H9 (cell line): Measurements from ENCODE around the gene ABHD15. TPM values are rescaled to one million over a fixed set of nuclear protein-coding genes. Genes with fewer than 3 reads are reported as not detected.

Experiments used
- DNase-seq: peaks from one replicate; pipeline ENCODE4 v3.0.0-alpha.2; 2017
- H2AFZ ChIP-seq: one replicate; pipeline ENCODE4 v1.6.1; 2013; ENCODE audit warnings: mild to moderate bottlenecking, low read length, control low read depth, moderate library complexity
- H2AK5ac ChIP-seq: 2 replicates; pipeline ENCODE4 v1.6.1; 2013; ENCODE audit warnings: low read length, control low read depth, mixed read lengths; ENCODE audit not compliant: insufficient read length
- H2BK120ac ChIP-seq: one replicate; pipeline ENCODE4 v1.6.1; 2013; ENCODE audit warnings: low read depth, mild to moderate bottlenecking, low read length, control low read depth, inconsistent platforms; ENCODE audit not compliant: poor library complexity, severe bottlenecking
- H2BK12ac ChIP-seq: 2 replicates; pipeline ENCODE4 v1.6.1; 2013; ENCODE audit warnings: low read length, control low read depth, mixed read lengths, low read depth; ENCODE audit not compliant: insufficient read length
- H2BK15ac ChIP-seq: 2 replicates; pipeline ENCODE4 v1.6.1; 2013; ENCODE audit warnings: low read depth, low read length, control low read depth
- H2BK20ac ChIP-seq: one replicate; pipeline ENCODE4 v1.6.1; 2013; ENCODE audit warnings: low read depth, mild to moderate bottlenecking, low read length, control low read depth, inconsistent platforms; ENCODE audit not compliant: poor library complexity, severe bottlenecking
- H2BK5ac ChIP-seq: 2 replicates; pipeline ENCODE4 v1.6.1; 2013; ENCODE audit warnings: low read length, control low read depth, mixed read lengths; ENCODE audit not compliant: insufficient read length
- H3K14ac ChIP-seq: 2 replicates; pipeline ENCODE4 v1.6.1; 2013; ENCODE audit warnings: low read length, control low read depth; ENCODE audit not compliant: insufficient read depth
- H3K18ac ChIP-seq: 2 replicates; pipeline ENCODE4 v1.6.1; 2013; ENCODE audit warnings: low read depth, mild to moderate bottlenecking, mixed read lengths, low read length, control low read depth; ENCODE audit not compliant: insufficient read length
- H3K23ac ChIP-seq: 2 replicates; pipeline ENCODE4 v1.6.1; 2013; ENCODE audit warnings: low read length, control low read depth, mixed read lengths, low read depth; ENCODE audit not compliant: insufficient read length
- H3K23me2 ChIP-seq: 2 replicates; pipeline ENCODE4 v1.6.1; 2013; ENCODE audit warnings: low read depth, mild to moderate bottlenecking, mixed read lengths, low read length, control low read depth; ENCODE audit not compliant: insufficient read length, poor library complexity, severe bottlenecking
- H3K27ac ChIP-seq: 2 replicates; pipeline ENCODE4 v1.5.1; 2013; ENCODE audit warnings: low read length, control low read depth, mixed read lengths, low read depth; ENCODE audit not compliant: insufficient read length
- H3K27me3 ChIP-seq: 2 replicates; pipeline ENCODE4 v1.6.1; 2013; ENCODE audit warnings: low read length, control low read depth, inconsistent platforms; ENCODE audit not compliant: insufficient read depth
- H3K4ac ChIP-seq: 2 replicates; pipeline ENCODE4 v1.6.1; 2013; ENCODE audit warnings: low read depth, mild to moderate bottlenecking, control low read depth, inconsistent platforms, low read length, moderate library complexity
- H3K4me1 ChIP-seq: 2 replicates; pipeline ENCODE4 v1.6.1; 2013; ENCODE audit warnings: low read length, control low read depth, inconsistent platforms; ENCODE audit not compliant: insufficient read depth
- H3K4me2 ChIP-seq: 2 replicates; pipeline ENCODE4 v1.6.1; 2013; ENCODE audit warnings: low read length, control low read depth, mixed read lengths; ENCODE audit not compliant: insufficient read length, insufficient read depth
- H3K56ac ChIP-seq: 2 replicates; pipeline ENCODE4 v1.6.1; 2013; ENCODE audit warnings: low read depth, mild to moderate bottlenecking, mixed read lengths, low read length, control low read depth; ENCODE audit not compliant: insufficient read length
- H3K79me1 ChIP-seq: 2 replicates; pipeline ENCODE4 v1.6.1; 2013; ENCODE audit warnings: low read depth, mild to moderate bottlenecking, moderate library complexity, low read length, control low read depth, inconsistent platforms; ENCODE audit not compliant: insufficient read depth, poor library complexity, severe bottlenecking
- H3K79me2 ChIP-seq: 2 replicates; pipeline ENCODE4 v1.6.1; 2013; ENCODE audit warnings: low read length, control low read depth, inconsistent platforms; ENCODE audit not compliant: insufficient read depth
- H3K9ac ChIP-seq: 2 replicates; pipeline ENCODE4 v1.6.1; 2013; ENCODE audit warnings: low read length, control low read depth, mixed read lengths; ENCODE audit not compliant: insufficient read length; ENCODE audit errors: extremely low read depth
- H3K9me3 ChIP-seq: one replicate; pipeline ENCODE4 v1.6.1; 2013; ENCODE audit warnings: low read depth, low read length, inconsistent platforms; ENCODE audit not compliant: control insufficient read depth
- H3T11ph ChIP-seq: one replicate; pipeline ENCODE4 v1.6.1; 2013; ENCODE audit warnings: mild to moderate bottlenecking, low read length, control low read depth, inconsistent platforms
- H4K20me1 ChIP-seq: one replicate; pipeline ENCODE4 v1.6.1; 2013; ENCODE audit not compliant: control insufficient read depth, insufficient read length, insufficient read depth
- H4K5ac ChIP-seq: 2 replicates; pipeline ENCODE4 v1.6.1; 2013; ENCODE audit warnings: low read depth, mild to moderate bottlenecking, mixed read lengths, low read length, control low read depth; ENCODE audit not compliant: insufficient read length
- H4K8ac ChIP-seq: replicated peaks from 2 replicates; pipeline ENCODE4 v1.6.1; 2013; ENCODE audit warnings: low read length, control low read depth, mixed read lengths, low read depth; ENCODE audit not compliant: insufficient read length
- H4K91ac ChIP-seq: 2 replicates; pipeline ENCODE4 v1.6.1; 2013; ENCODE audit warnings: low read depth, mild to moderate bottlenecking, moderate library complexity, mixed read lengths, low read length, control low read depth; ENCODE audit not compliant: insufficient read length
- H3K27ac Mint-ChIP-seq, 3 experiments: 2 replicates in 2 of 3; 3 replicates in 1 of 3; pipeline ENCODE4 v1.8.0; 2020 to 2021; ENCODE audit warnings: mixed read lengths in 3 of 3, mild to moderate bottlenecking in 1 of 3, moderate library complexity in 1 of 3
- H3K27me3 Mint-ChIP-seq: 2 replicates; pipeline ENCODE4 v1.8.0; 2021; ENCODE audit warnings: low read depth, mild to moderate bottlenecking, moderate library complexity, mixed read lengths
- H3K36me3 Mint-ChIP-seq, 3 experiments: 2 replicates in 2 of 3; 3 replicates in 1 of 3; pipeline ENCODE4 v1.8.0; 2020 to 2021; ENCODE audit warnings: low read depth in 3 of 3, mixed read lengths in 3 of 3; ENCODE audit not compliant: insufficient read depth in 1 of 3
- H3K4me1 Mint-ChIP-seq, 2 experiments: 2 replicates each; pipeline ENCODE4 v1.8.0; 2020; ENCODE audit warnings: mixed read lengths in 2 of 2
- H3K4me3 Mint-ChIP-seq, 2 experiments: 2 replicates in 1 of 2; 3 replicates in 1 of 2; pipeline ENCODE4 v1.8.0; 2020 to 2021; ENCODE audit warnings: mild to moderate bottlenecking in 2 of 2, mixed read lengths in 2 of 2, moderate library complexity in 1 of 2
- H3K9me3 Mint-ChIP-seq, 2 experiments: 2 replicates in 1 of 2; 3 replicates in 1 of 2; pipeline ENCODE4 v1.8.0; 2020; ENCODE audit warnings: mild to moderate bottlenecking in 2 of 2, mixed read lengths in 2 of 2, moderate library complexity in 1 of 2
- CTCF ChIP-seq: fragments of 200-600 bp; sonication (generic); conservative IDR thresholded peaks from 3 replicates; pipeline ENCODE4 v1.8.0; 2021; ENCODE audit warnings: antibody characterized with exemption, mild to moderate bottlenecking
- WGBS: extraction: QIAGEN DNeasy Blood & Tissue Kit; methylation state at CpG from one replicate; pipeline ENCODE4 v1.1.7; 2013; ENCODE audit warnings: missing lambda C conversion rate, low lambda C conversion rate, mixed read lengths; ENCODE audit not compliant: insufficient read length; ENCODE audit errors: extremely low coverage; 5-methylcytosine and 5-hydroxymethylcytosine counted together
- total RNA-seq: library from RNA; stranded (reverse); gene quantifications from 2 replicates; pipeline ENCODE4 v1.2.1, GENCODE V29; 2021

Gene ABHD15
- total RNA-seq, 1 experiment from 2014 or later = 2.5 TPM

- DNase-seq = no peak
- H4K20me1 ChIP-seq = no peaks in the 10 kb centered on the region
- H2BK20ac ChIP-seq = no peak overlapping the region
- H2AFZ ChIP-seq = no peak overlapping the region
- no peak overlapping the region for H4K8ac ChIP-seq
- no peak overlapping the region for H3K23ac ChIP-seq
- H3K27ac Mint-ChIP-seq = no peak overlapping the region
- no peak overlapping the region for H2BK15ac ChIP-seq
- H3T11ph ChIP-seq = no peak overlapping the region
- no peak overlapping the region for H3K4me2 ChIP-seq
- peaks cover 37 to 68% of the 10 kb centered on the region in 2 experiments for H3K4me1 Mint-ChIP-seq
- no peaks in the 10 kb centered on the region for H3K79me1 ChIP-seq
- peaks cover 2% of the 10 kb centered on the region for H3K27me3 Mint-ChIP-seq
- no peak overlapping the region for H2AK5ac ChIP-seq
- no peaks in the 10 kb centered on the region for H3K9me3 ChIP-seq
- no peak overlapping the region for H2BK120ac ChIP-seq
- H4K5ac ChIP-seq = no peak overlapping the region
- no peak overlapping the region for H3K56ac ChIP-seq
- H3K4me3 Mint-ChIP-seq = peak overlapping the region in 1 of 2 experiments; percentile 29; a peak in 2 of 5 replicates
- peaks cover 0 to 3% of the 10 kb centered on the region in 2 experiments; a peak in 1 of 5 replicates for H3K9me3 Mint-ChIP-seq
- no peak overlapping the region for H2BK5ac ChIP-seq
- peaks cover 20% of the 10 kb centered on the region for H3K23me2 ChIP-seq
- peaks cover 4% of the 10 kb centered on the region; the same call in 1 of the 2 replicates for H3K4me1 ChIP-seq
- no peak overlapping the region for H3K9ac ChIP-seq
- no peak overlapping the region for H3K18ac ChIP-seq
- no peak overlapping the region for H4K91ac ChIP-seq
- no peak overlapping the region for H3K27ac ChIP-seq
- no peak for TF ChIP-seq CTCF
- H3K4ac ChIP-seq = no peak overlapping the region
- H3K79me2 ChIP-seq = no peaks in the 10 kb centered on the region; the same call in 1 of the 2 replicates
- no peak overlapping the region; the same call in 1 of the 2 replicates for H3K14ac ChIP-seq
- no peak overlapping the region for H2BK12ac ChIP-seq
- H3K27me3 ChIP-seq = no peaks in the 10 kb centered on the region
- peaks cover 0 to 2% (median 0%) of the 10 kb centered on the region in 3 experiments; a peak in 1 of 7 replicates for H3K36me3 Mint-ChIP-seq
- no CpG with 5 or more reads among the region's 12 CpGs for WGBS
Observed at GRCh38 chr17:29595943-29596774, 29.3 kb upstream of the ABHD15 start.
